GM18499 (cell line): ENCODE results near the gene ATP6V1B1.

Experiments
- ATAC-seq: cut with Tn5 transposase; IDR thresholded peaks from one replicate; pipeline ENCODE4 v1.9.1; 2021; ENCODE audit warnings: moderate number of reproducible peaks; ENCODE audit not compliant: insufficient read depth, unreplicated experiment

The ATP6V1B1 gene

GRCh38 chr2:70923378-70924015 is 12.2 kb upstream of the ATP6V1B1 start:
- no peak for ATAC-seq

- ATAC-seq: no peak
Measured at GRCh38 chr2:70926042-70926441, 9.7 kb upstream of the ATP6V1B1 start.

- ATAC-seq: no peak
Measured at GRCh38 chr2:70927138-70927537, 8.6 kb upstream of the ATP6V1B1 start.

- ATAC-seq: no peak
Measured at GRCh38 chr2:70927641-70928040, 8.1 kb upstream of the ATP6V1B1 start.

- no peak for ATAC-seq
Measured at GRCh38 chr2:70928366-70928765, 7.3 kb upstream of the ATP6V1B1 start.

- ATAC-seq: no peak
Measured at GRCh38 chr2:70930371-70931329, 5.0 kb upstream of the ATP6V1B1 start.

GRCh38 chr2:70931376-70932000 is 4.2 kb upstream of the ATP6V1B1 start:
- ATAC-seq: no peak

- ATAC-seq: no peak
Measured at GRCh38 chr2:70932631-70933230, 3.0 kb upstream of the ATP6V1B1 start.

- ATAC-seq: no peak
Measured at GRCh38 chr2:70934981-70935380, 719 bp upstream of the ATP6V1B1 start.

- no peak for ATAC-seq
Measured at GRCh38 chr2:70936165-70936978, 672 bp downstream of the ATP6V1B1 start.

GRCh38 chr2:70936979-70937811 is 1.5 kb downstream of the ATP6V1B1 start:
- no peak for ATAC-seq

- ATAC-seq: no peak
Measured at GRCh38 chr2:70937866-70938585, 2.3 kb downstream of the ATP6V1B1 start.

- ATAC-seq: no peak
Measured at GRCh38 chr2:70938586-70938950, 2.9 kb downstream of the ATP6V1B1 start.

- ATAC-seq: no peak
Measured at GRCh38 chr2:70939001-70939838, 3.5 kb downstream of the ATP6V1B1 start.

- no peak for ATAC-seq
Measured at GRCh38 chr2:70939839-70940580, 4.3 kb downstream of the ATP6V1B1 start.

- no peak for ATAC-seq
Measured at GRCh38 chr2:70941186-70941585, 5.5 kb downstream of the ATP6V1B1 start.

GRCh38 chr2:70941701-70942100 is 6.0 kb downstream of the ATP6V1B1 start:
- ATAC-seq: no peak
